ENCODE results near the gene MICU2. TPM values are rescaled to one million over a fixed set of nuclear protein-coding genes. Genes with fewer than 3 reads are reported as not detected.
A peak's percentile ranks its signal among the peaks of the same experiment; 100 is the strongest.
"Not testable (repeated sequence)": the region's sequence is repeated elsewhere in the genome, so short reads cannot be mapped to it uniquely, and the experiment has no call there.

The MICU2 gene
- total RNA-seq, 3 donors from 2014 or later: 34.4 to 47.5 (median 47.2) TPM

DNA sequence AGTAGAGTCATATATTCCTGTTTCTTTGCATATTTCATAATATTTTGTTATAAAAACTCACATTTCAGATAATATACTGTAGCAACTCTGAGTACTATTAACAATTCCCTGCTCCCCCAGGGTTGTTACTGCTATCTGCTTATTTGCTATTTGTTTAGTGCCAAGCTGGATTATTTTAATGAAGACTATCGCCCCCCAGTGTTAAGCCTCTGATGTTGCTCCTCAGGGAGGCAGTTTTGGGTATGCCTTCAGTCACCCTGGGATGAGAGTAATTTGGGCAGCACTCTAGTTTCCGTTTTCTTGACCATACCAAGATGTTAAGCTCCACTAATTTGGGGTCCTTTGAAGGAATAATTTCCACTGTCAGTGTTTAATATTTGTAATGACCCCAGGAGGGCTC, 46.0 kb downstream of the MICU2 start:
- ATAC-seq: no peak
- intact Hi-C loops (cut with DNase I, micrococcal nuclease): no loop called here
- DNase-seq: peak in 1 of 3 donors; percentile 7
- H3K36me3 ChIP-seq (ENCODE audit: low read depth): no peaks in the 10 kb centered on the region
- no peak overlapping the region for H3K4me3 ChIP-seq
- TF ChIP-seq CTCF (IDR thresholded peaks at IDR 0.05): no peak
- no peaks in the 10 kb centered on the region for H3K4me1 ChIP-seq (ENCODE audit: low read depth)
- no peaks in the 10 kb centered on the region for H3K9me3 ChIP-seq

DNA sequence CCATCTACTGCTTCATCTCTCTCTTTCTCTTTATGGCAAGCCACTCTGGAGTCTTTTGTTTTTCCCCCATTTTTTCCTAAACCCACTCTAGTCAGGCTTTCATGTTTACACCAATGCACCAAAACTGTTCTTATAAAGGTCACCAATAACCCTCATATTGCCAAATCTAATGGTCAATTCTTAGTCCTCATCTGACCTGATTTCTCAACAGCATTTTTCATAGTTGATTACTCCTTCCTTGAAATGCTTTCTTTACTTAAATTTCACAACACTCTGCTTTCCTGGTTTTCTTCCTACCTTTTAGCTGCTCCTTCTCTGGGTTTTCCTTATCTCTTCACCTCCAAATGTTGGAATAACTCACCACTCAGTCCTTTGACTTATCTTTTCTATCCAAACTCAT, 47.9 kb downstream of the MICU2 start:
- no peak for TF ChIP-seq CTCF (IDR thresholded peaks at IDR 0.05)
- DNase-seq (no peak), ATAC-seq (no peak)
- Histone ChIP-seq H3K4me1 (ENCODE audit: low read depth) (no peaks in the 10 kb centered on the region), H3K36me3 (ENCODE audit: low read depth) (no peaks in the 10 kb centered on the region), H3K9me3 (no peaks in the 10 kb centered on the region), H3K4me3 (no peak overlapping the region)
- intact Hi-C loops (cut with DNase I, micrococcal nuclease): no loop called here

DNA sequence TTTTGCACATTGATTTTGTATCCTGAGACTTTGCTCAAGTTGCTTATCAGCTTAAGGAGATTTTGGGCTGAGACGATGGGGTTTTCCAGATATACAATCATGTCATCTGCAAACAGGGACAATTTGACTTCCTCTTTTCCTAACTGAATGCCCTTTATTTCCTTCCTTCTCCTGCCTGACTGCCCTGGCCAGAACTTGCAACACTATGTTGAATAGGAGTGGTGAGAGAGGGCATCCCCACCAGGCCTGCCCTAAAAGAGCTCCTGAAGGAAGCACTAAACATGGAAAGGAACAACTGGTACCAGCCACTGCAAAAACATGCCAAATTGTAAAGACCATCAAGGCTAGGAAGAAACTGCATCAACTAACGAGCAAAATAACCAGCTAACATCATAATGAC, 50.7 kb downstream of the MICU2 start:
- ATAC-seq; H3K9me3 ChIP-seq; H3K4me1 ChIP-seq (ENCODE audit: low read depth); H3K36me3 ChIP-seq (ENCODE audit: low read depth); intact Hi-C loops (cut with DNase I, micrococcal nuclease); H3K4me3 ChIP-seq; DNase-seq: not testable (repeated sequence)

- DNase-seq: no peak
- ATAC-seq: no peak
- Histone ChIP-seq H3K4me3 (no peak overlapping the region), H3K36me3 (ENCODE audit: low read depth) (no peaks in the 10 kb centered on the region), H3K4me1 (ENCODE audit: low read depth) (no peaks in the 10 kb centered on the region), H3K9me3 (no peaks in the 10 kb centered on the region)
- no peak for TF ChIP-seq CTCF (IDR thresholded peaks at IDR 0.05)
- intact Hi-C loops (cut with DNase I, micrococcal nuclease): no loop called here
These were observed 53.1 kb downstream of the MICU2 start for GRCh38 chr13:21550918-21551317.

DNA sequence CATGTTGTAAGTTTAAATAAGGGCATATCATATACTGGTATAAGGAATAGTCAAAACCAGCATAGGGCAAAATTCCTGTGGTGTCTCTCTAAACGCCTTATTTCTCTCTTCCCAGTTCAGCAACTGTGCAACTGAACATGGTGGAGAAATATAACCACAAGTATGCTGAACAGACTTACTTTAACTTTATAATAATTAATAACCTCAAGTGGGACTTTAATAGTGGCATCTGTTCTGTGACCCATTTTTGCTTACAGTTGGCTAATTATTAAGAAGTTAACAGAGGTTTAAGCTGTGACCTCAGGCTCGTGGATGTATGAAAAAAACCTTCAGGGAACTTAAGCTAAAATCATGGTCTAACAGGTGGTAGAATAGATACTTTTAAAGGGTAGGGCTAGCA, 54.3 kb downstream of the MICU2 start:
- DNase-seq: no peak
- intact Hi-C loops (cut with DNase I, micrococcal nuclease): no loop called here
- ATAC-seq: no peak
- no peak for TF ChIP-seq CTCF (IDR thresholded peaks at IDR 0.05)
- no peaks in the 10 kb centered on the region for H3K4me1 ChIP-seq (ENCODE audit: low read depth)
- H3K36me3 ChIP-seq (ENCODE audit: low read depth): no peaks in the 10 kb centered on the region
- H3K9me3 ChIP-seq: no peaks in the 10 kb centered on the region
- H3K4me3 ChIP-seq: no peak overlapping the region

GRCh38 chr13:21548577-21548976, 55.4 kb downstream of the MICU2 start:
- Histone ChIP-seq H3K4me3 (no peak overlapping the region), H3K9me3 (no peaks in the 10 kb centered on the region), H3K36me3 (ENCODE audit: low read depth) (no peaks in the 10 kb centered on the region), H3K4me1 (ENCODE audit: low read depth) (no peaks in the 10 kb centered on the region)
- ATAC-seq: no peak
- no peak for DNase-seq
- no peak for TF ChIP-seq CTCF (IDR thresholded peaks at IDR 0.05)
- intact Hi-C loops (cut with DNase I, micrococcal nuclease): no loop called here

Measured in mucosa of descending colon (tissue), 3 donors.